WTC11 (cell line): ENCODE measurements around the gene NAB1. TPM values are rescaled to one million over a fixed set of nuclear protein-coding genes. Genes with fewer than 3 reads are reported as not detected.

Experiments used
- ATAC-seq: fragments of 200-7000 bp; cut with Tn5 transposase; 2 replicates; pipeline ENCODE4 v1.10.0; 2021; ENCODE audit warnings: mild to moderate bottlenecking, moderate library complexity
- CTCF ChIA-PET: fragments of 300-600 bp; sonication (Branson Sonifier 250); formaldehyde crosslinking; loops from one replicate; lab custom pipeline; 2021; ENCODE audit warnings: antibody characterized with exemption; lab: Charles Lee
- POLR2A ChIA-PET: fragments of 350-600 bp; sonication (Branson Sonifier 250); formaldehyde crosslinking; loops from one replicate; lab custom pipeline; 2021; ENCODE audit warnings: antibody characterized with exemption; lab: Charles Lee
- DNase-seq: peaks from one replicate; pipeline ENCODE4 v3.0.0; 2021; ENCODE audit warnings: low spot score
- H3K27ac Mint-ChIP-seq: 2 replicates; pipeline ENCODE4 v1.8.0; 2021; ENCODE audit warnings: mixed read lengths
- H3K27me3 Mint-ChIP-seq: 2 replicates; pipeline ENCODE4 v1.8.0; 2021; ENCODE audit warnings: low read depth, mild to moderate bottlenecking, moderate library complexity, mixed read lengths
- H3K36me3 Mint-ChIP-seq: 2 replicates; pipeline ENCODE4 v1.8.0; 2021; ENCODE audit warnings: mixed read lengths
- H3K4me1 Mint-ChIP-seq: 2 replicates; pipeline ENCODE4 v1.8.0; 2022; ENCODE audit warnings: mixed read lengths
- H3K4me3 Mint-ChIP-seq: 2 replicates; pipeline ENCODE4 v1.8.0; 2021; ENCODE audit warnings: mild to moderate bottlenecking, moderate library complexity, mixed read lengths
- H3K9me3 Mint-ChIP-seq: 2 replicates; pipeline ENCODE4 v1.8.0; 2021; ENCODE audit warnings: mixed read lengths
- AR ChIP-seq: fragments of 250-450 bp; sonication (Bioruptor Pico); IDR thresholded peaks from 2 replicates; pipeline ENCODE4 v1.9.0; 2021; ENCODE audit warnings: mild to moderate bottlenecking
- E2F1 ChIP-seq: sonication (generic); formaldehyde crosslinking; IDR thresholded peaks from 2 replicates; pipeline ENCODE4 v1.8.0; 2022; ENCODE audit warnings: mild to moderate bottlenecking, missing genetic modification reagents
- E2F4 ChIP-seq: sonication (generic); formaldehyde crosslinking; IDR thresholded peaks from 2 replicates; pipeline ENCODE4 v1.8.1; 2022; ENCODE audit warnings: low read depth, mild to moderate bottlenecking, moderate library complexity, missing genetic modification reagents, borderline replicate concordance
- ELF4 ChIP-seq: sonication (generic); formaldehyde crosslinking; IDR thresholded peaks from 2 replicates; pipeline ENCODE4 v1.8.1; 2022; ENCODE audit warnings: low read depth, mild to moderate bottlenecking, moderate library complexity, missing genetic modification reagents
- HMGXB4 ChIP-seq: sonication (generic); formaldehyde crosslinking; IDR thresholded peaks from 2 replicates; pipeline ENCODE4 v1.8.1; 2023; ENCODE audit warnings: mild to moderate bottlenecking, moderate library complexity, missing genetic modification reagents
- MXD4 ChIP-seq: fragments of 250-450 bp; sonication (Bioruptor Pico); IDR thresholded peaks from 2 replicates; pipeline ENCODE4 v1.8.0; 2021; ENCODE audit warnings: mild to moderate bottlenecking, moderate library complexity, borderline replicate concordance
- NFE2L1 ChIP-seq: sonication (generic); formaldehyde crosslinking; IDR thresholded peaks from 2 replicates; pipeline ENCODE4 v1.8.1; 2023; ENCODE audit warnings: missing genetic modification reagents
- TCF7 ChIP-seq: sonication (generic); formaldehyde crosslinking; IDR thresholded peaks from 2 replicates; pipeline ENCODE4 v1.8.0; 2022; ENCODE audit warnings: mild to moderate bottlenecking, low read depth, missing genetic modification reagents, moderate library complexity
- ZNF396 ChIP-seq: fragments of 250-450 bp; sonication (Bioruptor Pico); IDR thresholded peaks from 2 replicates; pipeline ENCODE4 v1.8.0; 2021; ENCODE audit warnings: mild to moderate bottlenecking, moderate library complexity, borderline replicate concordance
- ZNF512 ChIP-seq: sonication (generic); formaldehyde crosslinking; IDR thresholded peaks from 2 replicates; pipeline ENCODE4 v1.8.1; 2022; ENCODE audit warnings: missing genetic modification reagents, borderline replicate concordance
- total RNA-seq: library from RNA; stranded (reverse); gene quantifications from 3 replicates; pipeline ENCODE4 v1.2.3, GENCODE V29; 2021
- TF ChIP-seq, protein P1 (sequence below): fragments of 250-450 bp; sonication (Bioruptor Pico); IDR thresholded peaks from 2 replicates; pipeline ENCODE4 v2.1.2; 2022; ENCODE audit warnings: mild to moderate bottlenecking, moderate library complexity
- TF ChIP-seq, protein P2 (sequence below): sonication (generic); formaldehyde crosslinking; IDR thresholded peaks from 2 replicates; pipeline ENCODE4 v1.8.1; 2023; ENCODE audit warnings: mild to moderate bottlenecking, missing genetic modification reagents, moderate library complexity
- TF ChIP-seq, protein P3 (sequence below): sonication (generic); formaldehyde crosslinking; IDR thresholded peaks from 2 replicates; pipeline ENCODE4 v1.8.1; 2022; ENCODE audit warnings: mild to moderate bottlenecking, moderate library complexity, missing genetic modification reagents
- TF ChIP-seq, protein P4 (sequence below): fragments of 250-450 bp; sonication (Bioruptor Pico); conservative IDR thresholded peaks from 2 replicates; pipeline ENCODE4 v1.9.0; 2021; ENCODE audit warnings: mild to moderate bottlenecking
- TF ChIP-seq, protein P5 (sequence below): fragments of 200-600 bp; IDR thresholded peaks from 2 replicates; pipeline ENCODE4 v1.8.0; 2022; ENCODE audit warnings: antibody characterized with exemption

NAB1 gene
- total RNA-seq, 1 experiment from 2014 or later = 32.0 TPM

DNA sequence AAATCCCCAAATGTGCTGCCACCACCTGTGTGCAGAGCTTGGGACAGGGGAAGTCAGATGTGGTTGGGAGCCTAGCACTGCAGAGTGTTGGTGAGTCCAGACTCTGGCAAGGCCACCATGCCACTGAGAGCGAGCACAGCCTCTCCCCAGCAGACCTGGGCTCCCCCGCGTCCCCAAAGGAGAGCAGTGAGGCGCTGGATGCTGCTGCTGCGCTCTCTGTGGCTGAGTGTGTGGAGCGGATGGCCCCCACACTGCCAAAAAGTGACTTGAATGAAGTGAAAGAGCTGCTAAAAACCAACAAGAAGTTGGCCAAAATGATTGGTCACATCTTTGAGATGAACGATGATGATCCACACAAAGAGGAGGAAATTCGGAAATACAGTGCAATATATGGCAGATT is 10.7 kb downstream of the NAB1 start (continued):
- TF ChIP-seq, protein P1, sequence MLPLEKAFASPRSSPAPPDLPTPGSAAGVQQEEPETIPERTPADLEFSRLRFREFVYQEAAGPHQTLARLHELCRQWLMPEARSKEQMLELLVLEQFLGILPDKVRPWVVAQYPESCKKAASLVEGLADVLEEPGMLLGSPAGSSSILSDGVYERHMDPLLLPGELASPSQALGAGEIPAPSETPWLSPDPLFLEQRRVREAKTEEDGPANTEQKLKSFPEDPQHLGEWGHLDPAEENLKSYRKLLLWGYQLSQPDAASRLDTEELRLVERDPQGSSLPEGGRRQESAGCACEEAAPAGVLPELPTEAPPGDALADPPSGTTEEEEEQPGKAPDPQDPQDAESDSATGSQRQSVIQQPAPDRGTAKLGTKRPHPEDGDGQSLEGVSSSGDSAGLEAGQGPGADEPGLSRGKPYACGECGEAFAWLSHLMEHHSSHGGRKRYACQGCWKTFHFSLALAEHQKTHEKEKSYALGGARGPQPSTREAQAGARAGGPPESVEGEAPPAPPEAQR (CRISPR knock-in tag) = no peak
- TF ChIP-seq, protein P2, sequence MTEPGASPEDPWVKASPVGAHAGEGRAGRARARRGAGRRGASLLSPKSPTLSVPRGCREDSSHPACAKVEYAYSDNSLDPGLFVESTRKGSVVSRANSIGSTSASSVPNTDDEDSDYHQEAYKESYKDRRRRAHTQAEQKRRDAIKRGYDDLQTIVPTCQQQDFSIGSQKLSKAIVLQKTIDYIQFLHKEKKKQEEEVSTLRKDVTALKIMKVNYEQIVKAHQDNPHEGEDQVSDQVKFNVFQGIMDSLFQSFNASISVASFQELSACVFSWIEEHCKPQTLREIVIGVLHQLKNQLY (CRISPR knock-in tag) = no peak
- TF ChIP-seq NFE2L1 = no peak
- TF ChIP-seq, protein P3, sequence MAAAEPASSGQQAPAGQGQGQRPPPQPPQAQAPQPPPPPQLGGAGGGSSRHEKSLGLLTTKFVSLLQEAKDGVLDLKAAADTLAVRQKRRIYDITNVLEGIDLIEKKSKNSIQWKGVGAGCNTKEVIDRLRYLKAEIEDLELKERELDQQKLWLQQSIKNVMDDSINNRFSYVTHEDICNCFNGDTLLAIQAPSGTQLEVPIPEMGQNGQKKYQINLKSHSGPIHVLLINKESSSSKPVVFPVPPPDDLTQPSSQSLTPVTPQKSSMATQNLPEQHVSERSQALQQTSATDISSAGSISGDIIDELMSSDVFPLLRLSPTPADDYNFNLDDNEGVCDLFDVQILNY (CRISPR knock-in tag) = no peak
- TF ChIP-seq, all 79 proteins: peak for 0

- Mint-ChIP-seq H3K4me1 (peaks cover 12% of the 10 kb centered on the region), H3K9me3 (peaks cover 8% of the 10 kb centered on the region), H3K36me3 (peaks cover 17% of the 10 kb centered on the region), H3K27me3 (no peaks in the 10 kb centered on the region), H3K4me3 (no peak overlapping the region), H3K27ac (no peak overlapping the region)
- TF ChIP-seq, protein P4, sequence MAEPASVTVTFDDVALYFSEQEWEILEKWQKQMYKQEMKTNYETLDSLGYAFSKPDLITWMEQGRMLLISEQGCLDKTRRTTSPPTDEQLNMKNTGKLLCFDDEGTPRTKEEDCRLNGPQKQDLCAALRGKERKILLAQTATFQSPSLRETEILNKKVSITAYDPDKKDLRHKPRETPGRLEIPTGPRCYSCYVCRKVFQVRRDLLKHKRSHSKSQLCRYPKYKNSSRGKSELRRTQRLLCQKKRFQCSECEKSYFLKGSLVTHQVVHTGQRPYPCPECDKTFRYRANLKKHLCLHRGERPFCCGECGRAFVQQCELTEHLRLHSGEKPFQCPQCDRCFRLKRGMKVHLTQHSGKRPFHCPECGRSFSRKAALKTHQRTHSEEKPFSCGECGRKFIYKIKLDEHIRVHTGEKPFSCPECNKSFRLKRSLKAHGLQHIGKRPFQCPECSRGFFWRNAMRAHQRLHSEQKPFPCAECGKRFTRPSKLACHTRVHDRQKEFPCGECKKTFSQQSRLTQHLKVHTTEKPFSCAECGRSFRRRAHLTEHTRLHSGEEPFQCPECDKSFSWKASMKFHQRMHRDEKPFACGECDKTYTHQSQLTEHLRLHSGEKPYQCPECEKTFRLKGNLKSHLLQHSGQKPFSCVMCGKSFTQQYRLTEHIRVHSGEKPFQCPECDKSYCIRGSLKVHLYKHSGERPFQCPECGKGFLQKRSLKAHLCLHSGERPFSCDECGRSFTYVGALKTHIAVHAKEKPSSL (CRISPR knock-in tag) = no peak
- no peak for TF ChIP-seq TCF7 (CRISPR knock-in tag)
- no peak for TF ChIP-seq ZNF512 (CRISPR knock-in tag)
- DNase-seq = no peak
- ChIA-PET POLR2A (interaction anchor here (0.9 to 1.0 kb wide), 2 partner anchors 12 to 14 kb away, joined by 3 to 6 read pairs; partner anchors contain the start of gene NAB1), CTCF (interaction anchor here (0.6 to 1.1 kb wide), 2 partner anchors 17 to 27 kb away, joined by 3 to 5 read pairs; no protein-coding TSS in a partner anchor)
- no peak for ATAC-seq
Observed at GRCh38 chr2:190662754-190663153, 13.9 kb downstream of the NAB1 start.

DNA sequence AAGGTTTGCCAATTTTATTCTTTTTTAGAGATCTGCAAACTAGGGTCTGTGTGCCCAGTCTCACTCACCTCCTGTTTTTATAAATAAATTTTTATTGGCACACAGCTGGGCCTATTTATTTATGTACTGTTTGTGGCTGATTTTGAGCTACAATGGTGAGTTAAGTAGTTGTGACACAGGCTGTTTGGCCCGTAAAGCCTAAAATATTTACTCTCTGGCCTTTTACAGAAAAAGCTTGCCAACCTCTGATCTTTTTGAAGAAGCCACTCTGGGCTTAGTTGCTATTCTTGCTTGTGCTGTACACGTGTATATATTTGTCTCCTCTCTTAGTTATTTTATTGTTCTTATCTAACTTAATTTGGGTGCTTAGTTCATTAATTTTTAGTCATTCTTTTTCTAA is 14.5 kb downstream of the NAB1 start:
- CTCF ChIA-PET = interaction anchor here (0.6 to 1.6 kb wide), 2 partner anchors 16 kb away, joined by 3 to 7 read pairs; no protein-coding TSS in a partner anchor
- H3K27me3 Mint-ChIP-seq = no peaks in the 10 kb centered on the region
- H3K9me3 Mint-ChIP-seq = peaks cover 8% of the 10 kb centered on the region
- H3K36me3 Mint-ChIP-seq = peaks cover 17% of the 10 kb centered on the region
- no peak for DNase-seq
- POLR2A ChIA-PET = interaction anchor here (0.9 kb wide), 1 partner anchor 13 kb away, joined by 3 read pairs; no protein-coding TSS in a partner anchor
- H3K27ac Mint-ChIP-seq = no peak overlapping the region
- no peak overlapping the region for H3K4me3 Mint-ChIP-seq
- ATAC-seq = no peak
- peaks cover 6% of the 10 kb centered on the region for H3K4me1 Mint-ChIP-seq
- TF ChIP-seq AR (no peak), MXD4 (CRISPR knock-in tag) (no peak), ZNF396 (no peak), ELF4 (CRISPR knock-in tag) (no peak), E2F1 (CRISPR knock-in tag) (no peak), HMGXB4 (CRISPR knock-in tag) (no peak), E2F4 (CRISPR knock-in tag) (no peak)
- TF ChIP-seq, protein P5, sequence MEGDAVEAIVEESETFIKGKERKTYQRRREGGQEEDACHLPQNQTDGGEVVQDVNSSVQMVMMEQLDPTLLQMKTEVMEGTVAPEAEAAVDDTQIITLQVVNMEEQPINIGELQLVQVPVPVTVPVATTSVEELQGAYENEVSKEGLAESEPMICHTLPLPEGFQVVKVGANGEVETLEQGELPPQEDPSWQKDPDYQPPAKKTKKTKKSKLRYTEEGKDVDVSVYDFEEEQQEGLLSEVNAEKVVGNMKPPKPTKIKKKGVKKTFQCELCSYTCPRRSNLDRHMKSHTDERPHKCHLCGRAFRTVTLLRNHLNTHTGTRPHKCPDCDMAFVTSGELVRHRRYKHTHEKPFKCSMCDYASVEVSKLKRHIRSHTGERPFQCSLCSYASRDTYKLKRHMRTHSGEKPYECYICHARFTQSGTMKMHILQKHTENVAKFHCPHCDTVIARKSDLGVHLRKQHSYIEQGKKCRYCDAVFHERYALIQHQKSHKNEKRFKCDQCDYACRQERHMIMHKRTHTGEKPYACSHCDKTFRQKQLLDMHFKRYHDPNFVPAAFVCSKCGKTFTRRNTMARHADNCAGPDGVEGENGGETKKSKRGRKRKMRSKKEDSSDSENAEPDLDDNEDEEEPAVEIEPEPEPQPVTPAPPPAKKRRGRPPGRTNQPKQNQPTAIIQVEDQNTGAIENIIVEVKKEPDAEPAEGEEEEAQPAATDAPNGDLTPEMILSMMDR = no peak
